Measurements from ENCODE around the gene PEPD.

Gene PEPD

DNA sequence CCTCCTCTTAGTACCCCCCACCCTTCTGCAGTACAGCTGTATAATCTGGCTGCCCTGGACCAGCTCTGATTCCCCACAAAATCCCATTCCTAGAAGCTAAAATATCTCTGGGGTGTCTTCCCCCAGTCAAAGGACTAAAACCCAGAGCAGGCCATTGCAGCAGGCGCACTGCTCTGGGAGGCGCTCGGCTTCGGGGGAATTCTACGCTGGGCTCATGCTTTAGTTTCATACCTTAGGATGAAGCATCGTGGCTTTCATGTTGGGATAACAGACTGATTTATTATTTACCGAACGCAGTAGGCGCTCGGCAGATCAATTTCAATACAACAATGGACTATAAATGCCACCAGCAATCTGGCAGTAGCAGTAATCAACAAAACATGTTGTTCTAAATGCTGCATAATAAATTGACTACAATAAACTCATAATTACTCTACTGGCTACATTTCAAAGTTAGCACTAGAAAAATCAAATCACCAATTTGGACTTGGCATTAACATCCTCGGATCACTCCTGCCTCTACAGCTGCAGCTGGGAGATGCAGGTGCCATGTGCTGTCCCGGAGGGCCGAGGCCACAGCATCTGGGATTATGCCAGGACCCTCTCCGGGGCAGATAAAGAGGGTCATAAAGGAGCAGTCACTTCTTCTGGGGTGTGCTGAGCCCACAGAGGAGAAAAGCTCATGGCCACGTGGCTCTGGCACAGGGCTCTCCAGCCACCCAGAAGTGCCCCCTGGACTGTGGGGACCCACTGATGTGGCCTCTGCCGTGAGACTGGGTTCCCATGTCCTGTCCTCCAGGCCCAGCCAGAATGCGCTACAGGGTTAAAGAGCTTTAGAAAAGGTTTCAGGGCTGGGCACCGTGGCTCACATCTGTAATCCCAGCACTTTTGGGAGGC lies 112.8 kb downstream of the PEPD start:
- DNase-seq (ENCODE audit: low read depth in 1 of 2, low spot score in 1 of 2): no peak
- no peak overlapping the region for H3K27ac ChIP-seq (replicated peaks)
- no peak overlapping the region for H3K4me3 ChIP-seq (replicated peaks; ENCODE audit: insufficient read depth, low read length)
- no peaks in the 10 kb centered on the region for H3K27me3 ChIP-seq (ENCODE audit: insufficient read depth, poor library complexity, severe bottlenecking)
- TF ChIP-seq, protein P1, sequence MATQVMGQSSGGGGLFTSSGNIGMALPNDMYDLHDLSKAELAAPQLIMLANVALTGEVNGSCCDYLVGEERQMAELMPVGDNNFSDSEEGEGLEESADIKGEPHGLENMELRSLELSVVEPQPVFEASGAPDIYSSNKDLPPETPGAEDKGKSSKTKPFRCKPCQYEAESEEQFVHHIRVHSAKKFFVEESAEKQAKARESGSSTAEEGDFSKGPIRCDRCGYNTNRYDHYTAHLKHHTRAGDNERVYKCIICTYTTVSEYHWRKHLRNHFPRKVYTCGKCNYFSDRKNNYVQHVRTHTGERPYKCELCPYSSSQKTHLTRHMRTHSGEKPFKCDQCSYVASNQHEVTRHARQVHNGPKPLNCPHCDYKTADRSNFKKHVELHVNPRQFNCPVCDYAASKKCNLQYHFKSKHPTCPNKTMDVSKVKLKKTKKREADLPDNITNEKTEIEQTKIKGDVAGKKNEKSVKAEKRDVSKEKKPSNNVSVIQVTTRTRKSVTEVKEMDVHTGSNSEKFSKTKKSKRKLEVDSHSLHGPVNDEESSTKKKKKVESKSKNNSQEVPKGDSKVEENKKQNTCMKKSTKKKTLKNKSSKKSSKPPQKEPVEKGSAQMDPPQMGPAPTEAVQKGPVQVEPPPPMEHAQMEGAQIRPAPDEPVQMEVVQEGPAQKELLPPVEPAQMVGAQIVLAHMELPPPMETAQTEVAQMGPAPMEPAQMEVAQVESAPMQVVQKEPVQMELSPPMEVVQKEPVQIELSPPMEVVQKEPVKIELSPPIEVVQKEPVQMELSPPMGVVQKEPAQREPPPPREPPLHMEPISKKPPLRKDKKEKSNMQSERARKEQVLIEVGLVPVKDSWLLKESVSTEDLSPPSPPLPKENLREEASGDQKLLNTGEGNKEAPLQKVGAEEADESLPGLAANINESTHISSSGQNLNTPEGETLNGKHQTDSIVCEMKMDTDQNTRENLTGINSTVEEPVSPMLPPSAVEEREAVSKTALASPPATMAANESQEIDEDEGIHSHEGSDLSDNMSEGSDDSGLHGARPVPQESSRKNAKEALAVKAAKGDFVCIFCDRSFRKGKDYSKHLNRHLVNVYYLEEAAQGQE (IDR thresholded peaks at IDR 0.05; ENCODE audit: insufficient replicate concordance, low read depth): no peak
- TF ChIP-seq, protein P2, sequence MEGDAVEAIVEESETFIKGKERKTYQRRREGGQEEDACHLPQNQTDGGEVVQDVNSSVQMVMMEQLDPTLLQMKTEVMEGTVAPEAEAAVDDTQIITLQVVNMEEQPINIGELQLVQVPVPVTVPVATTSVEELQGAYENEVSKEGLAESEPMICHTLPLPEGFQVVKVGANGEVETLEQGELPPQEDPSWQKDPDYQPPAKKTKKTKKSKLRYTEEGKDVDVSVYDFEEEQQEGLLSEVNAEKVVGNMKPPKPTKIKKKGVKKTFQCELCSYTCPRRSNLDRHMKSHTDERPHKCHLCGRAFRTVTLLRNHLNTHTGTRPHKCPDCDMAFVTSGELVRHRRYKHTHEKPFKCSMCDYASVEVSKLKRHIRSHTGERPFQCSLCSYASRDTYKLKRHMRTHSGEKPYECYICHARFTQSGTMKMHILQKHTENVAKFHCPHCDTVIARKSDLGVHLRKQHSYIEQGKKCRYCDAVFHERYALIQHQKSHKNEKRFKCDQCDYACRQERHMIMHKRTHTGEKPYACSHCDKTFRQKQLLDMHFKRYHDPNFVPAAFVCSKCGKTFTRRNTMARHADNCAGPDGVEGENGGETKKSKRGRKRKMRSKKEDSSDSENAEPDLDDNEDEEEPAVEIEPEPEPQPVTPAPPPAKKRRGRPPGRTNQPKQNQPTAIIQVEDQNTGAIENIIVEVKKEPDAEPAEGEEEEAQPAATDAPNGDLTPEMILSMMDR (IDR thresholded peaks at IDR 0.05; ENCODE audit: insufficient read depth, low read length): no peak
- TF ChIP-seq GABPA (IDR thresholded peaks at IDR 0.05; ENCODE audit: low read depth) (no peak), POLR2AphosphoS5 (IDR thresholded peaks at IDR 0.05; ENCODE audit: low read depth) (no peak)

DNA sequence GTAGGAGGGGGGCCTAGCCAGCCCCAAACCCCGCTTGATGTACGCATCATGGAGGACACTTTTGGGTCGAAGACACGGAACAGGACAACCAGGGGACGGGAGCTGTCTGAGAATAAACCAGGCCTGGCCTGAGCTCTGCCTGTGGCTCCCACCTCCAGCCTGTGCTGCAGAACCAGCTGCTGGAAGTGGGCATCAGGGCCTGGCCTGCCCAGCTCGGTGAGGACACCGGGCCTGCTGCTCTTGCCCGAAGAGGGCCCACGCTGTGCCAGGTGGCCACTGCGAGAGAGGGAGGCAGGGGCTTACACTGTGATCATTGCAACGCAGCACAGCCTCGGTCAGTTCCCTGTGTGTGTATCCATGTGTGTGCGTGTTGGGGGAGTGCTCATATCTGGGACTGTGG lies 113.5 kb downstream of the PEPD start:
- Histone ChIP-seq H3K27ac (replicated peaks) (no peak overlapping the region), H3K4me3 (replicated peaks; ENCODE audit: insufficient read depth, low read length) (no peak overlapping the region), H3K27me3 (ENCODE audit: insufficient read depth, poor library complexity, severe bottlenecking) (no peaks in the 10 kb centered on the region)
- no peak for DNase-seq (ENCODE audit: low read depth in 1 of 2, low spot score in 1 of 2)
- TF ChIP-seq, protein P1 (IDR thresholded peaks at IDR 0.05; ENCODE audit: insufficient replicate concordance, low read depth): no peak
- TF ChIP-seq SPI1 (IDR thresholded peaks at IDR 0.05; ENCODE audit: borderline replicate concordance, low read depth): no peak
- TF ChIP-seq GABPA (IDR thresholded peaks at IDR 0.05; ENCODE audit: low read depth): no peak
- no peak for TF ChIP-seq POLR2AphosphoS5 (IDR thresholded peaks at IDR 0.05; ENCODE audit: low read depth)
- TF ChIP-seq, protein P2 (IDR thresholded peaks at IDR 0.05; ENCODE audit: insufficient read depth, low read length): no peak

DNA sequence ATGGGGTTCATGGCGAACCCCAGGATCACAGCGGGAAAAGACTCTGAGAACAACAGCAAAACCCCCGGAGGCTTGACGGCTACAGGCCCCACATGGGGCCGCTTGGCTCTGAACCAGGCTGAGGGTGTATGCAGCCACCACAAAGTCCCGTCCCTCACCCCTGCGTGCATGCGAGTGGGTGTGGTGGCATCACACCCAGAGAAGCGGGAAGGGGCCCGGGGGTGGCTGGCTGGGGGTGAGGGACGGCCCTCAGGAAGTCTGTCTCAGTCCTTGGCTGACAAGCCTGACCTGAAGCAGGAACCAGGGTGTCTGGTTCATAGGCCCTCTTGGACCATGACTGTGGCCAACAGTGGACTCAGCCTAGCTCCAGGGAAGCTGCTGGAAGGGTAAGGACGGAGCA lies 113.9 kb downstream of the PEPD start:
- TF ChIP-seq SPI1 (IDR thresholded peaks at IDR 0.05; ENCODE audit: borderline replicate concordance, low read depth): no peak
- TF ChIP-seq, protein P1 (IDR thresholded peaks at IDR 0.05; ENCODE audit: insufficient replicate concordance, low read depth): no peak
- TF ChIP-seq, protein P2 (IDR thresholded peaks at IDR 0.05; ENCODE audit: insufficient read depth, low read length): no peak
- no peak for TF ChIP-seq POLR2AphosphoS5 (IDR thresholded peaks at IDR 0.05; ENCODE audit: low read depth)
- no peak for TF ChIP-seq GABPA (IDR thresholded peaks at IDR 0.05; ENCODE audit: low read depth)
- peak in 1 of 2 experiments; percentile 31 for DNase-seq (ENCODE audit: low read depth in 1 of 2, low spot score in 1 of 2)
- Histone ChIP-seq H3K27ac (replicated peaks) (no peak overlapping the region), H3K4me3 (replicated peaks; ENCODE audit: insufficient read depth, low read length) (no peak overlapping the region), H3K27me3 (ENCODE audit: insufficient read depth, poor library complexity, severe bottlenecking) (no peaks in the 10 kb centered on the region)

All from HL-60 (cell line).